HuH-7.5 (cell line): ENCODE results near the gene EXOC1L.

Experiments used
- DNase-seq: peaks from one replicate; pipeline ENCODE4 v3.0.0; 2011; ENCODE audit warnings: low spot score

The EXOC1L gene

DNA sequence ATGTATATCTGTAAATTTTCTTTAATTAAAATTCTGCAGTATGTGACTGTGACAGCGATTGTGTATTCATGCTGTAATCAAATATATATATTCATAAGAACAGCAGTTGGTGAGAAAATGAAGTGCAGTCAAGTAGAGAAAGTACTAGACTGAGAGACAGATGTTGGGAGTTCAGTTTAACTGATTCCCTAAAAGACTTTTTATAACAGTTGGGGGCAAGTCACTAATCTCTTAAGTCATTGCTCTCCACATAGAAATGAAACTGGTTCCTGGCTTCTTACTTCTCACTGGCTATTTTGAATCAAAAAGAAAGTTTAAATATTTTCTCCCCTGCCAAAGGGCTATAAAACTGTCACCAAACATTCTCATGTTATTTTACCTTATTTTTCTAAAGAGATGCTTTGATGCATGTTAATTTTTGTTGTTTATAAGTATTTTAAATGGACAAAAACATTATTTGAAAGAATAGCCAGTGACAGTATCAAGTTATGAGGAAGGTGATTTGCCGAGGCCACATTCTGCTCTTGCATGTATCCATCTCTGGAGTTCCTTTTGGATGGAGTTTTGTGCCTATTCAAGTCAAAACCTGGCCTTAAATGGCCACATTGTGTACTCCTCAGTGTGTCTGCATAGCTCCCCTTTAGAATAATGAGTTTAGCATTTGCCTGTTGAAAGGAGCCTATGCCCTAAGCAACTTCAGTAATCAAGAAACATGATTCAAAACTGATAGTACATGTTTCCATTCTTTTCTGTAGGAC lies 64.7 kb downstream of the EXOC1L start:
- no peak for DNase-seq

- DNase-seq, result no peak
Measured at GRCh38 chr4:55884851-55885219, 65.2 kb downstream of the EXOC1L start.
